ENCODE data around the gene FYN. TPM values are rescaled to one million over a fixed set of nuclear protein-coding genes. Genes with fewer than 3 reads are reported as not detected.

FYN gene
- total RNA-seq, 1 experiment from 2014 or later: 37.8 TPM

GRCh38 chr6:111669326-111669725 lies 203.9 kb downstream of the FYN start:
- ChIA-PET CTCF (interaction anchor here (1.0 kb wide), 1 partner anchor 47 kb away, joined by 3 read pairs; no protein-coding TSS in a partner anchor), POLR2A (no interaction called here)
- no peak for TF ChIP-seq CTCF (IDR thresholded peaks at IDR 0.05; ENCODE audit: unreplicated experiment)
- Mint-ChIP-seq H3K36me3 (ENCODE audit: insufficient read depth, unreplicated experiment) (no peaks in the 10 kb centered on the region), H3K4me3 (ENCODE audit: unreplicated experiment) (no peak overlapping the region), H3K4me1 (ENCODE audit: insufficient read depth, unreplicated experiment) (peaks cover under 1% of the 10 kb centered on the region), H3K27ac (ENCODE audit: low read depth, unreplicated experiment) (no peak overlapping the region), H3K9me3 (ENCODE audit: unreplicated experiment) (no peaks in the 10 kb centered on the region), H3K27me3 (ENCODE audit: insufficient read depth, unreplicated experiment) (no peaks in the 10 kb centered on the region)
- DNase-seq (ENCODE audit: unreplicated experiment): no peak
- intact Hi-C loops (cut with micrococcal nuclease): no loop called here
- BruUV-seq (replicated peaks): no TSS peak

GRCh38 chr6:111668410-111668809 lies 204.8 kb downstream of the FYN start:
- intact Hi-C loops (cut with micrococcal nuclease): no loop called here
- peak; percentile 11 for TF ChIP-seq CTCF (IDR thresholded peaks at IDR 0.05; ENCODE audit: unreplicated experiment)
- H3K9me3 Mint-ChIP-seq (ENCODE audit: unreplicated experiment): peaks cover 5% of the 10 kb centered on the region
- no peak overlapping the region for H3K27ac Mint-ChIP-seq (ENCODE audit: low read depth, unreplicated experiment)
- no peaks in the 10 kb centered on the region for H3K27me3 Mint-ChIP-seq (ENCODE audit: insufficient read depth, unreplicated experiment)
- peaks cover 5% of the 10 kb centered on the region for H3K4me1 Mint-ChIP-seq (ENCODE audit: insufficient read depth, unreplicated experiment)
- BruUV-seq (replicated peaks): no TSS peak
- H3K4me3 Mint-ChIP-seq (ENCODE audit: unreplicated experiment): no peak overlapping the region
- ChIA-PET POLR2A (no interaction called here), CTCF (interaction anchor here (0.7 to 1.0 kb wide), 2 partner anchors 46 to 84 kb away, joined by 3 to 4 read pairs; no protein-coding TSS in a partner anchor)
- no peaks in the 10 kb centered on the region for H3K36me3 Mint-ChIP-seq (ENCODE audit: insufficient read depth, unreplicated experiment)
- no peak for DNase-seq (ENCODE audit: unreplicated experiment)

- no TSS peak for BruUV-seq (replicated peaks)
Observed at GRCh38 chr6:111667931-111668330, 205.3 kb downstream of the FYN start.

GRCh38 chr6:111666847-111667246 lies 206.4 kb downstream of the FYN start:
- no peak for DNase-seq (ENCODE audit: unreplicated experiment)
- ChIA-PET POLR2A (interaction anchor here (1.3 kb wide), 1 partner anchor 24 kb away, joined by 3 read pairs; no protein-coding TSS in a partner anchor), CTCF (interaction anchor here (0.7 to 1.0 kb wide), 2 partner anchors 102 to 496 kb away, joined by 3 to 4 read pairs; no protein-coding TSS in a partner anchor)
- Mint-ChIP-seq H3K4me3 (ENCODE audit: unreplicated experiment) (no peak overlapping the region), H3K4me1 (ENCODE audit: insufficient read depth, unreplicated experiment) (peaks cover 5% of the 10 kb centered on the region), H3K36me3 (ENCODE audit: insufficient read depth, unreplicated experiment) (no peaks in the 10 kb centered on the region), H3K27ac (ENCODE audit: low read depth, unreplicated experiment) (no peak overlapping the region), H3K9me3 (ENCODE audit: unreplicated experiment) (peaks cover 5% of the 10 kb centered on the region), H3K27me3 (ENCODE audit: insufficient read depth, unreplicated experiment) (no peaks in the 10 kb centered on the region)
- BruUV-seq (replicated peaks): no TSS peak
- intact Hi-C loops (cut with micrococcal nuclease): no loop called here
- TF ChIP-seq CTCF (IDR thresholded peaks at IDR 0.05; ENCODE audit: unreplicated experiment): no peak

More at GRCh38 chr6:111667931-111668330, 205.3 kb downstream of the FYN start:
- Mint-ChIP-seq H3K4me3 (ENCODE audit: unreplicated experiment) (no peak overlapping the region), H3K36me3 (ENCODE audit: insufficient read depth, unreplicated experiment) (no peaks in the 10 kb centered on the region), H3K9me3 (ENCODE audit: unreplicated experiment) (peaks cover 5% of the 10 kb centered on the region), H3K27ac (ENCODE audit: low read depth, unreplicated experiment) (no peak overlapping the region), H3K27me3 (ENCODE audit: insufficient read depth, unreplicated experiment) (no peaks in the 10 kb centered on the region), H3K4me1 (ENCODE audit: insufficient read depth, unreplicated experiment) (peaks cover 5% of the 10 kb centered on the region)
- ChIA-PET POLR2A (interaction anchor here (0.6 to 1.3 kb wide), 2 partner anchors 25 to 220 kb away, joined by 3 read pairs; no protein-coding TSS in a partner anchor), CTCF (interaction anchor here (0.6 to 1.0 kb wide), 3 partner anchors 84 to 495 kb away, joined by 3 to 4 read pairs (median 4); no protein-coding TSS in a partner anchor)
- intact Hi-C loops (cut with micrococcal nuclease): no loop called here
- DNase-seq (ENCODE audit: unreplicated experiment): no peak
- no peak for TF ChIP-seq CTCF (IDR thresholded peaks at IDR 0.05; ENCODE audit: unreplicated experiment)
